ENCODE results near the gene PPIA.

- TF ChIP-seq GATA2 (IDR thresholded peaks at IDR 0.05; ENCODE audit: low read depth, low read length), result no peak
- no peak for TF ChIP-seq GATA3 (IDR thresholded peaks at IDR 0.05; ENCODE audit: low read depth, low read length)
These were observed 27.1 kb upstream of the PPIA start for GRCh38 chr7:44769376-44769775.
